ENCODE results near the gene HOOK1.

Gene HOOK1

DNA sequence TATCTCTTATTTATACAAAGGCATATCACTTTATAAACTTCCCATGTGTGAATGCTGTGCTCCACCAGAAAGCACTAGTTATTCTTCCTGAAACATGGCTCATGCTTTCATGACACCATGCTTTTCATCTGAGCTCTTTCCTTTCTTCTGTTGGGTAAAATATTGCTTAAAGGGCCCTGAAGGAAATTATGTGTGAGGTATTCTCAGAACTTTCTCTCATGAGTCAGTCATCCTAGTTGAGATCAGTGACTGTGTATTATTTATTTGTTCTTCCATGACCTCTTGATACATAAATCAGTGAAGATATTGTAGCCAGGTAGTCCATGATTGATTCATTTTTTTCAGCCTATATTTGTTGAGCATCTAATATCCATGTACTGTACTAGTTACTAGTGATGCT, 57.0 kb downstream of the HOOK1 start:
- no peak overlapping the region for H3K4me3 ChIP-seq (ENCODE audit: low read length)
- TF ChIP-seq, protein P1, sequence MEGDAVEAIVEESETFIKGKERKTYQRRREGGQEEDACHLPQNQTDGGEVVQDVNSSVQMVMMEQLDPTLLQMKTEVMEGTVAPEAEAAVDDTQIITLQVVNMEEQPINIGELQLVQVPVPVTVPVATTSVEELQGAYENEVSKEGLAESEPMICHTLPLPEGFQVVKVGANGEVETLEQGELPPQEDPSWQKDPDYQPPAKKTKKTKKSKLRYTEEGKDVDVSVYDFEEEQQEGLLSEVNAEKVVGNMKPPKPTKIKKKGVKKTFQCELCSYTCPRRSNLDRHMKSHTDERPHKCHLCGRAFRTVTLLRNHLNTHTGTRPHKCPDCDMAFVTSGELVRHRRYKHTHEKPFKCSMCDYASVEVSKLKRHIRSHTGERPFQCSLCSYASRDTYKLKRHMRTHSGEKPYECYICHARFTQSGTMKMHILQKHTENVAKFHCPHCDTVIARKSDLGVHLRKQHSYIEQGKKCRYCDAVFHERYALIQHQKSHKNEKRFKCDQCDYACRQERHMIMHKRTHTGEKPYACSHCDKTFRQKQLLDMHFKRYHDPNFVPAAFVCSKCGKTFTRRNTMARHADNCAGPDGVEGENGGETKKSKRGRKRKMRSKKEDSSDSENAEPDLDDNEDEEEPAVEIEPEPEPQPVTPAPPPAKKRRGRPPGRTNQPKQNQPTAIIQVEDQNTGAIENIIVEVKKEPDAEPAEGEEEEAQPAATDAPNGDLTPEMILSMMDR (conservative IDR thresholded peaks at IDR 0.05; ENCODE audit: low read length) = no peak
- no peak for DNase-seq (ENCODE audit: low read depth)

DNA sequence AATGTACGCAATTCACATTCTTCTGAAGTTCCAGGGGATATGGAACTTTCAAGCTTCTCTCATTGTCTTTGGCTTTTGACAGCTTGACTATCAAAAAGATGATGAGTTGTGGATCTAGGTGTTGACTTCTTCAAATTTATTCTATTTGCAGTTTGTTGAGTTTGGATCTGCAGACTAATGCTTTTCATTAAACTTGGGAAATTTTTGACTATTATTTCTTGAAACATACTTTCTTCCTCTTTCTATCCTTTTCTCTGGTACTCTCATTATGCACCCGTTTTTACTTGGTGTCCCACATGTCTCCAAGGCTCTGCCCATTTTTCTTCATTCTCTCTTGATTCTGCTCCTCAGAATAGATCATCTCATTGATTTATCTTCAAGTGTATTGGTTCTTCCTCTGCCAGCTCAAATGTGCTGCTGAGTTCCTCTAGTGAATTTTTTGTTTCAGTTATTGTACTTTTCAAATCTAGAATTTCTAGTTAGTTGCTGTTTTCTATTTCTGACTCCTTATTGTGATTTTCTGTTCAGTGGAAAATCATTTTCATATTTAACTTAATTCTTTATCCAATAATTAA, 62.4 kb downstream of the HOOK1 start:
- TF ChIP-seq, protein P1 (conservative IDR thresholded peaks at IDR 0.05; ENCODE audit: low read length) = no peak
- no peak overlapping the region for H3K4me3 ChIP-seq (ENCODE audit: low read length)
- no peak for DNase-seq (ENCODE audit: low read depth)

DNA sequence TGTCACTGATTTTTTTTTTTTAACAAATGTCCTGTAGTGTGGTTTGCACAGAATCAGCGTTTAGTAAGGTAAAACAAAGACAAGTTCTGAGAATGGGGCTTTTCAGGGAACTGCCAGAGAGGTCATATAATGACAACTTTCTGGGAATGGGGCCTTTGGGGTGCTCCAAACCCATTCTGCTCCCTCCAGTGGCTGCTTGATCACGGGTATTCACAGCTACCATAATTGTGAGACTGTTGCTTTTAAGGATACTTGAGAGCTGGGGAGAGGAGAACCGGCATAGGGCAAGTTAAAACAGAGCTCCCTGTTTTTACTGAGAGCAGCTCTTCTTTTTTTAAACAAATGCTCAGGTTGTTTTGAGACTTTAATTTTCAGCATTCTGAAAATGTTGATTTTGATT, 63.6 kb downstream of the HOOK1 start:
- DNase-seq (ENCODE audit: low read depth) = no peak
- H3K4me3 ChIP-seq (ENCODE audit: low read length) = no peak overlapping the region
- TF ChIP-seq, protein P1 (conservative IDR thresholded peaks at IDR 0.05; ENCODE audit: low read length) = no peak

DNA sequence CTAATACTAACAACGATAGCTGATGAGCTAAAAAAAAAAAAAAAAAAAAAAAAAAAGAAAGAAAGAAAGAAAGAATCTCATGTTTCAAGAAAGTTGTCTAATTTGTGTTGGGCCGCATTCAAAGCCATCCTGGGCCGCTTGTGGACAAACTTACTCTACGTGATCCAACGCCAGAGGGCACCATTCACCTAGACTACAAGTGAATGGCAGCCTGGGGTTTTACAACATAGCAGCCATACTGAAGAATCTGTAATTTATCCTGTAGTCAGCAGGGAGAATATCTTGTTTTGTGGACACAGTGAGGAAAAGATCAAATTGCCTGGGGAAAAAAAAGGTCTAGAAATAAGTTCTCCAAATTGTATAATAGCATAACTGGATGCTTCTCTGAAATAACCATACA, 64.8 kb downstream of the HOOK1 start:
- TF ChIP-seq, protein P1 (conservative IDR thresholded peaks at IDR 0.05; ENCODE audit: low read length) = peak; percentile 53
- peak; percentile 64 for DNase-seq (ENCODE audit: low read depth)
- H3K4me3 ChIP-seq (ENCODE audit: low read length) = no peak overlapping the region

GRCh38 chr1:59879996-59880505, 65.3 kb downstream of the HOOK1 start:
- no peak for DNase-seq (ENCODE audit: low read depth)
- TF ChIP-seq, protein P1 (conservative IDR thresholded peaks at IDR 0.05; ENCODE audit: low read length) = no peak
- H3K4me3 ChIP-seq (ENCODE audit: low read length) = no peak overlapping the region

DNA sequence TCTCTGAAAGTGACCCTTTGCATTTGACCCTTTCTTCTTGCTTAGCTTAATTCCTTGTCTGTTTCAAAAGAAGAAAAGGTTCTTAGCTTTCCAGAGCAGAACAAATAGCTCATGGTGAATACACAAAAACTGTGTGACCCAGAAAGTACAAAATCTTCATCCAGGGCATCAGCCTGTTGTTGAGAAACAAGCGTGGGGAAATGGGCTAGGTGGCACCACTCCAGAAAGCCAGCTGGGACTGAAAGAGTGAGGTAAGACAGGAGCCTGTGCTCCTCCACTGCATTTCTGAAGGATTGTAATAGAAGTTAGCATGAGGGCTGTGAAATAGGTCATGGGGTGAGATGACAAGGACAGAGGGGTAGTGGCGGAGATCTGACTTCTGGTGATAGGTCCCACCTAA, 66.0 kb downstream of the HOOK1 start:
- TF ChIP-seq, protein P1 (conservative IDR thresholded peaks at IDR 0.05; ENCODE audit: low read length) = no peak
- H3K4me3 ChIP-seq (ENCODE audit: low read length) = no peak overlapping the region
- peak; percentile 26 for DNase-seq (ENCODE audit: low read depth)

- no peak for DNase-seq (ENCODE audit: low read depth)
Measured at GRCh38 chr1:59885160-59885832, 70.5 kb downstream of the HOOK1 start.

More at GRCh38 chr1:59885160-59885832, 70.5 kb downstream of the HOOK1 start:
- TF ChIP-seq, protein P1 (conservative IDR thresholded peaks at IDR 0.05; ENCODE audit: low read length) = no peak
- no peak overlapping the region for H3K4me3 ChIP-seq (ENCODE audit: low read length)

Measured in AG10803 (cell line).